ENCODE results near the gene DCP1A. TPM values are rescaled to one million over a fixed set of nuclear protein-coding genes. Genes with fewer than 3 reads are reported as not detected.
A peak's percentile ranks its signal among the peaks of the same experiment; 100 is the strongest.

The DCP1A gene
- total RNA-seq, 1 donor from 2014 or later = 17.3 TPM

DNA sequence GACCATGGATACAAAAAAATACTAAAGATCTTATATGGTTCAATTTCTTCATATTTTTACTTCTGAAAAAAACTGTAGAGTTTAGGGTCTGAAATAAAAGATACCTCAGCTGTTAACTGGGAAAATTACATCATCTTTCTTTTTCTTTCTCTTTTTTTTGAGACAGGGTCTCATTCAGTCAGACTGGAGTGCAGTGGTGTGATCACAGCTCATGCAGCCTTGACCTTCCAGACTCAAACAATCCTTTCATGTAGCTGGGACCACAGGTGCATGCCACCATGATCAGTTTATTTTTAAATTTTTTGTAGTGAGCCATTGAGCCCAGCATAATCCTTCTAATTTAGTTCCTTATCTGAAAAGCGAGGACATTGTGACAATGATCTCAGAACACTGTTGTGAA is 51.9 kb downstream of the DCP1A start:
- Histone ChIP-seq H3K4me1 (peaks cover 40% of the 10 kb centered on the region), H3K27ac (replicated peaks) (peak overlapping the region; percentile 22), H3K36me3 (peaks cover 42% of the 10 kb centered on the region), H3K9me3 (replicated peaks) (no peaks in the 10 kb centered on the region), H3K27me3 (ENCODE audit: low read depth) (no peaks in the 10 kb centered on the region), H3K4me3 (no peak overlapping the region)
- TF ChIP-seq, protein P1, sequence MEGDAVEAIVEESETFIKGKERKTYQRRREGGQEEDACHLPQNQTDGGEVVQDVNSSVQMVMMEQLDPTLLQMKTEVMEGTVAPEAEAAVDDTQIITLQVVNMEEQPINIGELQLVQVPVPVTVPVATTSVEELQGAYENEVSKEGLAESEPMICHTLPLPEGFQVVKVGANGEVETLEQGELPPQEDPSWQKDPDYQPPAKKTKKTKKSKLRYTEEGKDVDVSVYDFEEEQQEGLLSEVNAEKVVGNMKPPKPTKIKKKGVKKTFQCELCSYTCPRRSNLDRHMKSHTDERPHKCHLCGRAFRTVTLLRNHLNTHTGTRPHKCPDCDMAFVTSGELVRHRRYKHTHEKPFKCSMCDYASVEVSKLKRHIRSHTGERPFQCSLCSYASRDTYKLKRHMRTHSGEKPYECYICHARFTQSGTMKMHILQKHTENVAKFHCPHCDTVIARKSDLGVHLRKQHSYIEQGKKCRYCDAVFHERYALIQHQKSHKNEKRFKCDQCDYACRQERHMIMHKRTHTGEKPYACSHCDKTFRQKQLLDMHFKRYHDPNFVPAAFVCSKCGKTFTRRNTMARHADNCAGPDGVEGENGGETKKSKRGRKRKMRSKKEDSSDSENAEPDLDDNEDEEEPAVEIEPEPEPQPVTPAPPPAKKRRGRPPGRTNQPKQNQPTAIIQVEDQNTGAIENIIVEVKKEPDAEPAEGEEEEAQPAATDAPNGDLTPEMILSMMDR (IDR thresholded peaks at IDR 0.05; ENCODE audit: borderline replicate concordance) = no peak
- no peak for DNase-seq
- intact Hi-C loops (cut with micrococcal nuclease) = no loop called here

DNA sequence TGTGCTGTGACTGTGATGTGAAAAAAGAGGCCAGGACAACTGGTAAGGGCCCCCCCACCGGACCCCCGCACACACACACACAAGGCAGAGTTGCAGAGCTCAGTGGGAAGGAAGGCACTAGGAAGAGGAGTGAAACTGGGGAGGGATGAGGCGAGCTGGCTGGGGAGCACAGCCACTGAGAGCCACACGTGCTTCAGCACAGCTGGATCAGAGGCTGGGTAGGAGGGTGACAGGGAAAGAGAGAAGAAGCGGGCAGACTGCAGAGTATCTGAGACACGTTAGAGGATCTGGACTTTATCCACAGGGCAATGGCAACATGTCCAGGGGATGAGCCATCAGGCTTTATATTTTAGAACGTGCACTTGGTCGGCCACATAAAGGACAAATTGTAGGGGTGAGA is 53.5 kb downstream of the DCP1A start:
- Histone ChIP-seq H3K4me1 (peaks cover 31% of the 10 kb centered on the region), H3K9me3 (replicated peaks) (no peaks in the 10 kb centered on the region), H3K27ac (replicated peaks) (no peak overlapping the region), H3K36me3 (peaks cover 43% of the 10 kb centered on the region), H3K4me3 (no peak overlapping the region), H3K27me3 (ENCODE audit: low read depth) (no peaks in the 10 kb centered on the region)
- TF ChIP-seq, protein P1 (IDR thresholded peaks at IDR 0.05; ENCODE audit: borderline replicate concordance) = no peak
- no peak for DNase-seq
- intact Hi-C loops (cut with micrococcal nuclease) = no loop called here

DNA sequence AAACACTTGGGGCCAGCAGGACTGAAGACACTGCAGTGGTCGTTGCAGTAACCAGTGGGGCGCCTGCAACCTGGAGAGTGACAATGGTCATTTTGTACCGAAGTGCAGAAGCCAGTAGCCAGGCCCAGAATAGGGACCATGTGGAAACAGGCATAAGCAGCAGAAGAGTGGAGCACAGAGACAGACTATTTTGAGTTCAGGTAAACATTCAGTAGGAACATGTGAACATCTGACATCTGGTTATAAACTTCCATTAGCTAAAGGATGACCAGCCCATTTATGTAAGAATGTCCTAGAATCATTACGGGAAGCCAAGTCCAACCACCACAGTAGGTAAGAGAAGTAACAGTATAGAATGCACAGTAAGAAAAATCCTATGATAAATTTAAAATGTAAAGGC is 59.1 kb downstream of the DCP1A start:
- Histone ChIP-seq H3K9me3 (replicated peaks) (no peaks in the 10 kb centered on the region), H3K27me3 (ENCODE audit: low read depth) (no peaks in the 10 kb centered on the region), H3K36me3 (peaks cover 78% of the 10 kb centered on the region), H3K4me1 (peaks cover 15% of the 10 kb centered on the region), H3K4me3 (no peak overlapping the region), H3K27ac (replicated peaks) (no peak overlapping the region)
- intact Hi-C loops (cut with micrococcal nuclease) = no loop called here
- TF ChIP-seq, protein P1 (IDR thresholded peaks at IDR 0.05; ENCODE audit: borderline replicate concordance) = no peak
- no peak for DNase-seq

DNA sequence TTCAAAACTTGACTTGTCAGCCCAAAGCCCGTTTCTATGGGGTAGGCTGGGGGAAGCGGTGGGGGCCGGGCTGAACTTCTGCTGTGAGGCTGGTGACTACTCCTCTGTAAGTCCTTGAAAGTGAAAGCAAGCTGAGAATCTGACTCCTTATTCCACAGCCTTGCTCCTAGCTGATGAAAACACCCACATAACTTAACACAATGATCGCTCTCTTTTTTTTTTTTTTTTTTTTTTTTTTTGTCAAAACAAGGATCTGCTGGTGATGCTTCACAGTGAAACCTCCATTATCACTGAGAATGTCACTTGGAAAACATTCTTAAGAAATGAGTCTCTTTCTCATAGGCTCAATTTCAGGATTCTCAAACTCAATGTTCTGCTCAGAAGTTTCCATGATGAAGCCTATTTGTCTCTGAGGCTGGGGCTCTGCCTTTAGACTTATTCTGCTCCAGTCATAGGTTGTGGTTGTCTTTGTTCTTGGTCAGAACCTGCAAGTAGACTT is 60.2 kb downstream of the DCP1A start:
- Histone ChIP-seq H3K27ac (replicated peaks) (no peak overlapping the region), H3K36me3 (peaks cover 76% of the 10 kb centered on the region), H3K27me3 (ENCODE audit: low read depth) (no peaks in the 10 kb centered on the region), H3K9me3 (replicated peaks) (no peaks in the 10 kb centered on the region), H3K4me3 (no peak overlapping the region), H3K4me1 (peaks cover 10% of the 10 kb centered on the region)
- intact Hi-C loops (cut with micrococcal nuclease) = no loop called here
- TF ChIP-seq, protein P1 (IDR thresholded peaks at IDR 0.05; ENCODE audit: borderline replicate concordance) = no peak
- no peak for DNase-seq

DNA sequence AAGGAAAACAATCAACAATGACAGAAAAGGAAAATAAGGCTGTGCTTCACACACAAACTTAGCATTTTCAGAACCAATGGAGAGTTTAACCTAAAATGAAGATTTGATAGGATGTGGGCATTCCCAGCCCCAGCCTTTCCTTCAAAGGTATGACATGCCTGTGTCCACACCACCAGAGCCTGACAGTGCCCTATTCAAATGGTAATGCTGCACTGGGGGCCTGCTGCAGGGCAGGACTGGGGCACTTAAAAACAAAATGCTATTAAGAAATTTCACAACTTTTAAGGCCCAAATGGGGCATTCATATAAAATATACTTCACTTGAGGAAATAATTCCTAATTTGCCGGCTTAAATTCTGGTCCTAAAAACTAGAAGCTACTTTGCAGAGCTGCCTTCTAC is 60.6 kb downstream of the DCP1A start:
- Histone ChIP-seq H3K4me3 (no peak overlapping the region), H3K36me3 (peaks cover 72% of the 10 kb centered on the region), H3K27me3 (ENCODE audit: low read depth) (no peaks in the 10 kb centered on the region), H3K27ac (replicated peaks) (no peak overlapping the region), H3K9me3 (replicated peaks) (no peaks in the 10 kb centered on the region), H3K4me1 (peaks cover 6% of the 10 kb centered on the region)
- no peak for DNase-seq
- TF ChIP-seq, protein P1 (IDR thresholded peaks at IDR 0.05; ENCODE audit: borderline replicate concordance) = no peak
- intact Hi-C loops (cut with micrococcal nuclease) = no loop called here
